GM21515 (cell line): Measurements from ENCODE around the gene PCNX4.

ENCODE experiments used
- ATAC-seq: cut with Tn5 transposase; IDR thresholded peaks from one replicate; pipeline ENCODE4 v1.9.1; 2021; ENCODE audit not compliant: unreplicated experiment

Gene PCNX4

GRCh38 chr14:60171690-60172089 is 80.0 kb downstream of the PCNX4 start:
- ATAC-seq: no peak

GRCh38 chr14:60174352-60175254 is 82.9 kb downstream of the PCNX4 start:
- no peak for ATAC-seq

GRCh38 chr14:60175255-60175902 is 83.7 kb downstream of the PCNX4 start:
- ATAC-seq: no peak

- ATAC-seq: no peak
Observed at GRCh38 chr14:60178164-60178563, 86.4 kb downstream of the PCNX4 start.

- ATAC-seq: no peak
Observed at GRCh38 chr14:60178820-60179219, 87.1 kb downstream of the PCNX4 start.

- ATAC-seq: no peak
Observed at GRCh38 chr14:60179431-60179869, 87.7 kb downstream of the PCNX4 start.

- ATAC-seq: peak; percentile 33
Observed at GRCh38 chr14:60183138-60183537, 91.4 kb downstream of the PCNX4 start.

GRCh38 chr14:60183741-60184140 is 92.0 kb downstream of the PCNX4 start:
- peak; percentile 48 for ATAC-seq

GRCh38 chr14:60184146-60184904 is 92.6 kb downstream of the PCNX4 start:
- peak; percentile 46 for ATAC-seq

- ATAC-seq: no peak
Observed at GRCh38 chr14:60184905-60185555, 93.3 kb downstream of the PCNX4 start.

- no peak for ATAC-seq
Observed at GRCh38 chr14:60188115-60188514, 96.4 kb downstream of the PCNX4 start.

GRCh38 chr14:60188696-60189095 is 97.0 kb downstream of the PCNX4 start:
- no peak for ATAC-seq

GRCh38 chr14:60189923-60190840 is 98.5 kb downstream of the PCNX4 start:
- ATAC-seq: peak; percentile 42

- ATAC-seq: peak; percentile 63
Observed at GRCh38 chr14:60195179-60195810, 103.6 kb downstream of the PCNX4 start.

- no peak for ATAC-seq
Observed at GRCh38 chr14:60196291-60196690, 104.6 kb downstream of the PCNX4 start.

GRCh38 chr14:60197629-60198303 is 106.0 kb downstream of the PCNX4 start:
- ATAC-seq: no peak

GRCh38 chr14:60199321-60199720 is 107.6 kb downstream of the PCNX4 start:
- no peak for ATAC-seq

GRCh38 chr14:60204104-60204842 is 112.5 kb downstream of the PCNX4 start:
- ATAC-seq: peak; percentile 75
